GM18951 (cell line): Measurements from ENCODE around the gene PRSS53.

Experiments used
- POLR2A ChIP-seq: IDR thresholded peaks from 4 replicates; pipeline ENCODE4 v1.6.1; 2011; ENCODE audit warnings: mild to moderate bottlenecking; ENCODE audit not compliant: insufficient read length, insufficient read depth; ENCODE audit errors: extremely low read depth
- in situ Hi-C: fragments of 300-500 bp; cut with MboI; formaldehyde crosslinking; loops from one replicate; pipeline ENCODE4 v1.12.0; 2022; ENCODE audit warnings: low sequenced_read_pairs, mixed read lengths, inconsistent platforms; ENCODE audit not compliant: unreplicated experiment

PRSS53 gene

DNA sequence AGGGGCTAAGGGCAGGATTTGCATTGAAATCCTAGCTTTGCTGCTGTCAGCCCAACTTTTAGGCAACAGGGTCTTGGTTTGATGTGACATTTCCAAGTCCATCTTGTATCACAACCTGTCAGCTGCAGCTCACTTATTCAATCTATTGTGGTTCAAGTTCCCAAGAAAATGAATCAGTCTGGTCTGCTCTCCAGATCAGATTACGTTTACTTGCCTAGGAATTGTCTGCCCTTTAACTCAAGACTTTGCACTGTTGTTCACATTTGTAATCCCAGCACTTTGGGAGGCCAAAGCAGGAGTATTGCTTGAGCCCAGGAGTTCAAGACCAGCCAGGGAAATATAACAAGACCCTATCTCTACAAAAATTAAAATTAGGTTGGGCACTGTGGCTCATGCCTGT is 45.4 kb downstream of the PRSS53 start:
- in situ Hi-C loops, result no loop called here
- TF ChIP-seq POLR2A, result no peak

- in situ Hi-C loops, result no loop called here
These were observed 45.9 kb downstream of the PRSS53 start for GRCh38 chr16:31042866-31043265.

DNA sequence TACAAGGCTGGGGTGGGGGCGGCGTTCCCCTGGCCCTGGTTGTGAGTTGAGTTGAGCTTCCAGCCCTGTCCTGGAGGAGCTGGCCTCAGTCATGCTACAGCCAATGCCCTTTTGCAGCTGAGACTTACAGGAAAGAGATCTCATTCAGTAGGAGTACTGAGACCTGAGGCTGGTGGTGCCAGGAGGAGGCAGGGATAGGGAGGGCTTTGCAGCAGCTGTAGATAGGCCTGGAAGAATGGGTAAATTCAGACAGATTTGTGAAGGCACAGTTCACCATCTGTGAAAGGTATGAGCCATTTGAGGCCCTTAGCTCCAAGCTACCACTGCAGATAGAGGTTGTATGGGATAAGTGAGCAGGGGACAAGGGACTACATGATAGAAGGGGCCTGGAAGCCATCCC is 49.8 kb downstream of the PRSS53 start:
- TF ChIP-seq POLR2A, result no peak
- in situ Hi-C loops, result no loop called here

More at GRCh38 chr16:31042866-31043265, 45.9 kb downstream of the PRSS53 start:
- no peak for TF ChIP-seq POLR2A

DNA sequence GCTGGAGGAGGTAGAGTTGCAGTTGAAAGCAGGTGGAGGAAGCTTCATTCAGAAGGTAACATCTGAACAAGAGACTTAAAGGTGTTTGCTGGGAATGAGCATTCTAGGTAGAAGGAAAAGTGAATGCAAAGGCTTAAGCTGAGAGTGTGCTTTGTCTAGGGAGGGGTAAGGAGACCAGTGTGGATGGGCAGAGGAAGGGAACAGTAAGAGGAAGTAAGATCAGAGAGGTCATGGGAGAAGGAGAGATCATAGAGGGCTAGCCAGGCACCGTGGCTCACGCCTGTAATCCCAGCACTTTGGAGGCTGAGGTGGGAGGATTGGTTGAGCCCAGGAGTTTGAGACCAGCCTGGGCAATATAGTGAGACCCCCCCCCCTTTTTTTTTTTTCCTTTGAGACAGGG is 52.1 kb downstream of the PRSS53 start:
- no peak for TF ChIP-seq POLR2A
- in situ Hi-C loops, result no loop called here

GRCh38 chr16:31033709-31034492 is 54.8 kb downstream of the PRSS53 start:
- peak; percentile 37 for TF ChIP-seq POLR2A
- in situ Hi-C loops, result no loop called here
